MM.1S (cell line): ENCODE measurements around the gene BRD8.

Experiments
- CTCF ChIP-seq: fragments of 300-600 bp; sonication (generic); IDR thresholded peaks from 2 replicates; pipeline ENCODE4 v1.5.1; 2016; ENCODE audit warnings: antibody characterized with exemption, low read length, mixed read lengths
- EZH2 ChIP-seq: fragments of 300-600 bp; sonication (generic); optimal IDR thresholded peaks from 2 replicates; pipeline ENCODE3; 2017; ENCODE audit warnings: low read depth, mild to moderate bottlenecking, antibody characterized with exemption, low read length, mixed read lengths
- EZH2phosphoT487 ChIP-seq: fragments of 300-600 bp; sonication (generic); IDR thresholded peaks from 2 replicates; pipeline ENCODE4 v1.6.1; 2018; ENCODE audit warnings: antibody characterized with exemption, low read length

DNA sequence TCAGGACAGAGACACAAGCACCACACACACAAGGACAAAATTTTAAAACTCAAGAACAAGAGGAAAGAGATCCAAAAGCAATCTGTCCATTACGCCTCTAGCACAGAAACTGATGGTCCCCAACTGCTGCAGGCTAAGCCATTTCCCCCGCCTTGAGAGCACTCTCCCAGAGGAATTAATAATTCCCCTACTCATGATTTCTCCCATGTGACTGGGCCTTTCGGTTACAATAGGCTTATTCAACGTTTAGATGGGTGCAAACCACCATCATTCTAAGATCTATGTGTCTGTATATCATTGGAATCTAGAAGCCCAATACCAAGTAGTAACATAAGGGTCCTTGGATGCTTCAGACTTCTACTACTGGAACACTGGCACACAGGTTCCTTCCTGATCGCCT lies 18.8 kb downstream of the BRD8 start:
- TF ChIP-seq CTCF (no peak), EZH2phosphoT487 (no peak), EZH2 (no peak)
